ENCODE data around the gene MRPS34.

The MRPS34 gene

GRCh38 chr16:1769402-1770300, 3.3 kb downstream of the MRPS34 start:
- DNase-seq (ENCODE audit: low read depth) = no peak

- DNase-seq (ENCODE audit: low read depth) = no peak
Observed at GRCh38 chr16:1768767-1769401, 4.0 kb downstream of the MRPS34 start.

GRCh38 chr16:1768061-1768766, 4.7 kb downstream of the MRPS34 start:
- no peak for DNase-seq (ENCODE audit: low read depth)

DNA sequence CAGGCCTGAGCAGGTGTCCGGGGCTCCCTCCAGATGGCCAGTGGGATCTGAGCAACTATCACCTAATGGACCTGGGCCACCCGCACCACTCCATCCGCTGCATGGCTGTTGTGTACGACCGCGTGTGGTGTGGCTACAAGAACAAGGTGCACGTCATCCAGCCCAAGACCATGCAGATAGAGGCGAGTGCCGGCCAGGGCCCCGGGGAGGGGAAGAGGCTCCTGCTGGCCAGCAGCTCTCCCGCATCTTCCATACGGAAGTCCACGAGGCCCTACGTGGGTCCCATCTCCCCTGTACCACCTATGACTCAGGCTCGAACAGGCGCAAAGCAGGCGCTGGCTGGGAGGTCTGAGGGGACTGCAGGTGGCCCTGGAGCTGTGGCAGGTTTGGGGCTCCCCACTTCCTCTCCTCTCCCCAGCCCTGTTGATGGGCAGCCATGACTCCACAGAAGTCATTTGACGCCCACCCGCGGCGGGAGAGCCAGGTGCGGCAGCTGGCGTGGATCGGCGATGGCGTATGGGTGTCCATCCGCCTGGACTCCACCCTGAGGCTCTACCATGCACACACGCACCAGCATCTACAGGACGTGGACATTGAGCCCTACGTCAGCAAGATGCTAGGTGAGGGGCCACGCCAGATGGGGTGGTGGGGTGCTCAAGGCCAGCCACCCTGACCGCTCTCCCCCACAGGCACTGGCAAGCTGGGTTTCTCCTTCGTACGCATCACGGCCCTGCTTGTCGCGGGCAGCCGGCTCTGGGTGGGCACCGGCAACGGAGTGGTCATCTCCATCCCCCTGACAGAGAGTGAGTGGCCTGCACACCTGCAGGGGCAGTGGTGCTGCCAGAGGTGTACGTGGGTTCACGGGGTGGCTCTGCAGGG, 5.6 kb downstream of the MRPS34 start:
- no peak for DNase-seq (ENCODE audit: low read depth)

DNA sequence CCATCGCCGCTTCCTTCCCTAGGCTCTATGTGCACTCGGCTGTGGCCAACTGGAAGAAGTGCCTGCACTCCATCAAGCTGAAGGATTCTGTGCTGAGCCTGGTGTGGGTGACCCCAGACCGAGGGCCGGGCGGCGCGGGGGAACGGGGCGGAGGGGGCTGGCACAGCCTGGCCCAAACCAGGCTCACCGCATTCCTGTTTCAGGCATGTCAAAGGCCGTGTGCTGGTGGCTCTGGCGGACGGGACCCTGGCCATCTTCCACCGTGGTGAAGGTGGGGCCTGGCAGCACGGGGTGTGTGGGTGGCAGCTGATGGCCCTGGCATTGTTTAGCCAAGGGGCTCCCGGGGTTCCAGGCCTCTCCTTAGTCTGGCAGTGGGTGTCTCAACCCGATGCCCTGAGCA, 6.2 kb downstream of the MRPS34 start:
- DNase-seq (ENCODE audit: low read depth) = no peak

DNA sequence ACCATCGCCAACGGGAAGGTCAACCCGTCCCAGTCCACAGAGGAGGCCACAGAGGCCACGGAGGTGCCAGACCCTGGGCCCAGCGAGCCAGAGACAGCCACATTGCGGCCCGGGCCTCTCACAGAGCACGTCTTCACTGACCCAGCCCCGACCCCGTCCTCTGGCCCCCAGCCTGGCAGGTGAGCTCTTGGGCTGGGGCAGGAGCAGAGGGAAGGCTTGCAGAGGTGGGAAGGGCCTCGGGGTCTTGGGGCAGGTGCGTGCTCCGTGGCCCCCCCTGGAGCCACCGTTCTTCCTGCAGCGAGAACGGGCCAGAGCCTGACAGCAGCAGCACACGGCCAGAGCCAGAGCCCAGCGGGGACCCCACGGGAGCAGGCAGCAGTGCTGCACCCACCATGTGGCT, 6.7 kb downstream of the MRPS34 start:
- no peak for DNase-seq (ENCODE audit: low read depth)

- DNase-seq (ENCODE audit: low read depth) = no peak
Observed at GRCh38 chr16:1765826-1766225, 7.1 kb downstream of the MRPS34 start.

- no peak for DNase-seq (ENCODE audit: low read depth)
Observed at GRCh38 chr16:1764971-1765370, 8.0 kb downstream of the MRPS34 start.

- no peak for DNase-seq (ENCODE audit: low read depth)
Observed at GRCh38 chr16:1763521-1764511, 9.1 kb downstream of the MRPS34 start.

- DNase-seq (ENCODE audit: low read depth) = no peak
Observed at GRCh38 chr16:1762879-1763520, 9.9 kb downstream of the MRPS34 start.

DNA sequence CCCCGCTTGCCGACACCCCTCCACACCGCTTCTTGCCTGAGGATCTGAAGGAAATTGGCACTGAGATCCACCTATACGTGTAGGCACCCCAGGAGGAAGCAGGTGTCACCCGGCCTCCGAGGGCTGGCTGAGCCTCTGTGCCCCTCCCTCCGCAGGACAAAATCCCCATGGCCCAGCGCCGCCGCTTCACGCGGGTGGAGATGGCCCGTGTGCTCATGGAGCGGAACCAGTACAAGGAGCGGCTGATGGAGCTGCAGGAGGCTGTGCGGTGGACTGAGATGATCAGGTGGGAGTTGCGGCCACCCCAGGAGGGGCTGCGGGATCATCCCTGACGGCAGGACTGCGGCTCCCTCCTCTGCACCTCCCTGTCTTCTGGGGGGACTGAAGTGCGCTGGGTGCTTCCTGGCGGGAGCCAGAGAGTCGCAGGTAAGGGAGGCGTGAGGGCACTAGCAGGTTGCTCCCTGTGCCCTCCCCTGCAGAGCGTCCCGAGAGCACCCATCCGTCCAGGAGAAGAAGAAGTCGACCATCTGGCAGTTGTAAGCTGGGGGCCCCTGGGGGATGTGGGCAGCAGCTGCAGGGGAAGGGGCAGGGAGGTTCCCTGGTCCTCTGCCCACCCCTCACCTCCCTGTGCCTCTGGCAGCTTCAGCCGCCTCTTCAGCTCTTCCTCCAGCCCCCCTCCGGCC, 10.6 kb downstream of the MRPS34 start:
- no peak for DNase-seq (ENCODE audit: low read depth)

DNA sequence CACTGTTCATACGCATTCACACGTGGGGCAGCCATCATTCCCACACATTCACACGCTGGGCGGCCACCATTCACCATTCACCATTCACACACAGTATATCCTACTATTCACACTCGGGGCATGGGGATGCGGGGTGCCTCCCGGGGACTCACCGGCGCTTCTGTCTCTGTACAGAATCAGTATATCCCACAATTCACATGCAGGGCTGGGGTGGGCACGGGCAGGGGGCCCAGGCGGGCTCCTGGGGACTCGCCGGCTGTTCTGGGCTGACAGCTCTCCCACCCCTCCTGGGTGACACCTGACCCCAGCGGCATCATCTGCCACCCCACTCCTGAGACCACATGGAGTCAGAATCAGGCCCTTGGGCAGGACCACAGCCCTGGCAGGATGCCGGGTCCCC, 11.2 kb downstream of the MRPS34 start:
- no peak for DNase-seq (ENCODE audit: low read depth)

DNA sequence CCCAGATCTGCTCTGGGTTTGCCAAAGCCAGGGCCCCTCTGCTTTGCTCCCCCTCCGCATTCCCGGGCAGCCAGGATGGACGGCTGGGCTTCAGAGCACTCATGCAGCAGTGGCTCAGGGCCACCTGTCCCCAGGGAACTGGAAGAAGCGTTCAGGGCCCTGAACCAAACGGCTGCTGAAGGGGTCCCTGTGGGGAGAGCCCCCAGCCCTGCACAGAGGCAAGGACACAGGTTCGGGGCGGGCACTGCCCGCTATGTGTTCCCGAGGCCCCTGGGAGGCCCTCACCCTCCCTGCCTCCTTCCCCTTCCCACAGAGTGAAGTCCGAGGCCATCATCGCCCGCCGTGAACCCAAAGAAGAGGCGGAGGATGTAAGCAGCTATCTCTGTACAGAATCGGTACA, 12.0 kb downstream of the MRPS34 start:
- DNase-seq (ENCODE audit: low read depth) = no peak

- DNase-seq (ENCODE audit: low read depth) = no peak
Observed at GRCh38 chr16:1759511-1759910, 13.4 kb downstream of the MRPS34 start.

DNA sequence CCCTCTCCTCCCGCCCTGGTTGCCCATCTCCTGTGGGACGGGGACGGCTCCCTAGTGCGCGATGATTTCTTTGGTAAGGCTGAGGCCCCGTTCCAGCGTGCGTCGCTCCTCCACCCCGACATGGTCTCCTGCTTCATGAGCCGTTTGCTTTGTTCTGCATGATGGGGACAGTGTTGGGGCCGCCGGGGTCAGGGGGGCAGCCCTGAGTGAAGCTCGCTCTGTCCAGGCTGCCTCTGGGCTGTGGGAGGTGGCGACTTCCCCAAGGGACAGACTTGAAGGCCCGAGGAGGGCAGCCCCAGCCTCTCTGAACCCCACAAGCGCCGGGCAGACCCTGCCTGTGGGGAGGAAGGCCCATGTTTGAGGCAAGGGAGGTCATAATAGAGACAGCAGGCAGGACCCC, 14.0 kb downstream of the MRPS34 start:
- no peak for DNase-seq (ENCODE audit: low read depth)

DNA sequence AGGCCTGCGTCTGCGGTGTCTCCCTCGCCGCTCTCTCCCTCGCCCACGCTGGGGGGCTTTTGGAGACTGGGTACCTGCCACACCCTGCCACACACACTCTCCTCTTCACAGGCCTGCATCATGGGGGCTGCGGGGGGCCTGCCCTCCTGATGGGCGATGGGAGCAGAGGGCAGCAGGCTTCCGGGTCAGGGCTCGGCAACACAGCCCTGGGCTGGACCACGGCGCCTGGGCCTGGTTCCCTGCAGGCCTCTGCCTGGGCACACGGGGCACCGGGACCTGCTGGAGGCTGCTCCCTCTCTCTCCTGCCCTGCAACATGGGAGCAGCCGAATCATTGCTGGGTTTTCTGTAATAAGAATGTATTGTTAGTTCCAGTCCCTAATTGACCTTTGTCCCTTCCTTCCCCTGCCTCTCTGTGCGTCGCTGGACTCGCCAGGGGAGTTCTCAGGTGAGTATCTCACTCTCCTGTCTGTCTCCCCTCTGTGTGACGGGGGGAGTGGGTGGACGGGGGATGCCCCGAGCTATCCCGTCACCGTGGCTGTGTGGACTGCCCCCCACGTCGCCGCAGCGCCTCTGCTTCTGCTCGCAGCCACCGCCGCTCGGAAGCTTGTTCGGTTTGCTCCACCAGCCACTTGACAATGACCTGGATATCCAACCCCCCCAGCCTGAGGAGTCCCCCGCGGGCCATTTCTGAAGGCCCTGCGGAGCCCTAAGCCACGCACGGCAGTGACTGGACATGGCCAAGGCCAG, 15.0 kb downstream of the MRPS34 start:
- no peak for DNase-seq (ENCODE audit: low read depth)

GRCh38 chr16:1754204-1754603, 18.7 kb downstream of the MRPS34 start:
- no peak for DNase-seq (ENCODE audit: low read depth)

GRCh38 chr16:1752853-1753252, 20.1 kb downstream of the MRPS34 start:
- no peak for DNase-seq (ENCODE audit: low read depth)

- DNase-seq (ENCODE audit: low read depth) = no peak
Observed at GRCh38 chr16:1751946-1752345, 21.0 kb downstream of the MRPS34 start.

Measured in HS-27A (cell line).